Measurements from ENCODE around the gene SNX10. TPM values are rescaled to one million over a fixed set of nuclear protein-coding genes. Genes with fewer than 3 reads are reported as not detected.
A peak's percentile ranks its signal among the peaks of the same experiment; 100 is the strongest.

The SNX10 gene
- total RNA-seq, 2 experiments from 2014 or later = 42.4 to 45.7 TPM

DNA sequence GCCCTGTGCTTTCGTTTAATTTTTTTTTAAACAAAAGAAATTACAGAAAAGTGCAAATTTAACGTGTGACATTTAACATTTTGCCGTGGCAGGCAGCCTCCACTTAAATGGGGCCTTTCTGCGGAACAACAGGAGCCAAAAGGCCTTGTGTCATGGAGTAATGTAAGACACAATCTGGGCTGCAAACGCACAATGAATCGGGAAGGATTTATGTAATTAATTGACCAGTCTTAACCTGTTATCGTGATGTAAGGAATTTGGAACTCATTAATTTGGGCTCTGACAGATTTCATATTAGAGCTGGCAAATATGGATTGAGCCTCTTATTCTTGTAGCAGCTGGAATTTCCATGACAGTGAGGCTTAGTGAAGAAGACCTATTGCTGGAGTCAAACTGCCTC is 86.4 kb downstream of the SNX10 start:
- DNase-seq = no peak
- CTCF ChIA-PET = interaction anchor here (0.7 to 1.7 kb wide), 8 partner anchors 8 to 485 kb away, joined by 3 to 9 read pairs (median 4); no protein-coding TSS in a partner anchor
- Mint-ChIP-seq H3K27ac (no peak overlapping the region), H3K4me1 (peaks cover 8% of the 10 kb centered on the region), H3K27me3 (peaks cover 17% of the 10 kb centered on the region), H3K36me3 (ENCODE audit: low read depth) (peaks cover 4% of the 10 kb centered on the region), H3K9me3 (no peaks in the 10 kb centered on the region), H3K4me3 (no peak overlapping the region)
- POLR2A ChIA-PET = interaction anchor here (1.0 kb wide), 1 partner anchor 8 kb away, joined by 3 read pairs; no protein-coding TSS in a partner anchor

DNA sequence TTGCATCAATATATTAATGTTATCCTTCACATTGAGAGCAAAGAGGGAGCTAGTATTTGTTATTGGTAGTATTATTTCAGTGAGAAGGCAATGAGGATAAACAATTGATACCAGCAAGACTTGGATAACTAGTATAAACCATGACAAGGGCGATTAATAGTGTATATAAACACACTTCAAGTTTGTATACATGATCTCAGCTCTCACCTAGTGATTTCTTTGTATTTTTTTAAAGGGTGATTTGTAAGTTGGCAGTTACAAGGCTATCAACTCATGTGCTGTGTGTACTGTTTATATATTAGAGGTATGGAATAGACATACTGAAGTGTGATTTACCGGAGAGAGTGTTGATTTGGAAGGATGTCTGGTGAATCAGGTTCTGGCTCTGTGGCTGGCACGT is 88.0 kb downstream of the SNX10 start:
- Mint-ChIP-seq H3K36me3 (ENCODE audit: low read depth) (no peaks in the 10 kb centered on the region), H3K4me1 (peaks cover 8% of the 10 kb centered on the region), H3K27me3 (peaks cover 18% of the 10 kb centered on the region), H3K4me3 (no peak overlapping the region), H3K27ac (no peak overlapping the region), H3K9me3 (no peaks in the 10 kb centered on the region)
- POLR2A ChIA-PET = no interaction called here
- CTCF ChIA-PET = no interaction called here
- DNase-seq = no peak

DNA sequence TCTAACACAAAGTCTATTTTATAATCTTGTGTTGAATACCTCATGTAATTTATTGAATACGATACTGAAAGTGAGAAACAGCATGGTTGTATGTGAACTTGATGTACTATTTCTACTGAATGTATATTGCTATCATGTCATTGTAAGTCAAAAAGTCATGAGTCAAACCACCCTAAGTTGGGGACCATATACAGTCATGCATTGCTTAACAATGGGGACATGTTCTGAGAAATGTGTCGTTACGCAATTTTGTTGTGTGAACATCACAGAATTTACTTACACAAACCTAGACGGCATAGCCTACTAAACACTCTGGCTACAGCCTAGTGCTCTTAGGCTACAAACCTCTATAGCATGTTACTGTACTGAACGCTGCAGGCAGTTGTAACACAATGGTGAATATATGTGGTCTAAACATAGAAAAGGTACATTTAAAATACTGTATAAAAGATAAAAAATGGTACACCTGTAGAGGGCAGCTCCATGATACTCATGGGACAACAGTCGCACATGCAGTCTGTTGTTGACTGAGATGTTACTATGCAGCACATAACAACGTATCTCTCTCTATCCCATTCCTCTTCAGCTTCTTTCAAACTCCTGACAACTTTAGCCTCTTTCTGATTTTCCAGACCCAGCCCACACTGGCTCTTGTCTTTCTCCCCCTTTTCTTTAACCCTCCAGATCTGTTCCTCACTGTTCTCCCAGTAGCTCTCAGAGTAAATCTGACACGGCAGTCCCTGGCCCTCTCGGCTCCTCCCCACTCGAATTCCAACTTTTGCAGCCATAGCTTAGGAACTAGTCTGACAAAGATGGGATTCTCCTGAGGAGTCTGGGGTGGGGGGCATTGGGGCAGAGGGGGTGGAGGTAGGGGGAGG is 90.1 kb downstream of the SNX10 start:
- Mint-ChIP-seq H3K4me1 (peaks cover 6% of the 10 kb centered on the region), H3K9me3 (no peaks in the 10 kb centered on the region), H3K36me3 (ENCODE audit: low read depth) (no peaks in the 10 kb centered on the region), H3K27ac (no peak overlapping the region), H3K27me3 (peaks cover 29% of the 10 kb centered on the region), H3K4me3 (no peak overlapping the region)
- POLR2A ChIA-PET = no interaction called here
- CTCF ChIA-PET = no interaction called here
- DNase-seq = no peak

DNA sequence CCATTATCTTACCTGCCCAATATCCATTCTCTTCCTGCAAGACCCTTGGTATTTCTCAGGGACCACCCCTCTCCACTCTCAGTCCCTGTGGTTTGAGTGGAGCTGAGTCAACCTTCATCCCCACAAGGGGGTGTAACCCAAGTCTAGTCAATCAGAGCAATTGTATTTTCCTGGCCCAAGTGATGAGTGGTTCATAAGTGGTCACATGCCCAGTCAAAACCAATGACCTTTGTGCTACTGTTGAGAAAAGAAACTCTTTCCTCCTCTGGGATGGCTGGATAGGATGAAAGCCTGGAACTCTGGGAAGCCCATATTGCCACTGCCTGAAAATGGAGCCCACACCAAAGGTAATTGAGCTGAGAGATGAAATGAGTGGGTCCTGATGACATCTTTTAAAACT is 93.6 kb downstream of the SNX10 start:
- ChIA-PET CTCF (interaction anchor here (0.5 to 1.3 kb wide), 3 partner anchors 8 to 26 kb away, joined by 3 to 4 read pairs (median 3); no protein-coding TSS in a partner anchor), POLR2A (no interaction called here)
- no peaks in the 10 kb centered on the region for H3K36me3 Mint-ChIP-seq (ENCODE audit: low read depth)
- H3K4me3 Mint-ChIP-seq = no peak overlapping the region
- peaks cover 9% of the 10 kb centered on the region for H3K4me1 Mint-ChIP-seq
- H3K9me3 Mint-ChIP-seq = no peaks in the 10 kb centered on the region
- no peak overlapping the region for H3K27ac Mint-ChIP-seq
- no peak for DNase-seq
- H3K27me3 Mint-ChIP-seq = peaks cover 48% of the 10 kb centered on the region

DNA sequence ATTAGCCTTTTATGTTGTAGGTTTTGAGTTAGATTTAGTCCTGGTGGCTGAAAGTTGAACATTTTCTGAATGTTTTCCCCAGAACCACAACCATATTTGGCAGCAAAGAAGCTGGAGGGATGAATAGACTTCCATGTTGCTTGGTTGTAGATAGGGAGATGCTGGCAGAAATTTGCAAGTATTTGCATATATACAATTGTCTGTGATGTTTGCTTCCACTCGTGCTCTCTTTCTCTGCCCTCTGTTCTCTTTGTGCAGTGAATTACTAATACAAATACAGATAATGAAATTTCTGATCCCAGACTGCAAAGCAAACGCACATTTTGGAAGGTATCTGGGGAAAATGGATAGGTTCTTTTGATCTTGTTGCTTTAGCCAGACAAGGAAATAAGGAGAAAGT is 96.1 kb downstream of the SNX10 start:
- peaks cover 55% of the 10 kb centered on the region for H3K27me3 Mint-ChIP-seq
- CTCF ChIA-PET = no interaction called here
- peaks cover 7% of the 10 kb centered on the region for H3K4me1 Mint-ChIP-seq

DNA sequence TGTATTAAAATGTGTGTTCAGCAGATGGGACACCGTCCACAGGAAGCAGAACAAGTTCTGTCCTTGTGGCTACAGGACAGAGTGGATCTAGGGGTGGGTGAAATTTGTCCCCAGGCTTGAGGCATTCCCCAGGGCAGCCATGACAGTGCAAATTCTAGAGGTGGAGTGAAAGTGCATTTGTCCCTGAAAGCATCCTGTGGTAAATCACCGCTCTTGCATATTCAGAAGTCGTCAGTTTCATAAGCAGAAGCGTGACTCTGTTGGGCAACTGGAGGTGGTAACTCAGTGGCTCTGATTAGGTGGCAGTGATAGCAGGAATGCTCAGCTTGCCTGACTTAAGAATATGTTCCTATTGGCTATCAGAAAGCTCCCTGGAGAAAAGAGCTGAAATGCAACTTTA is 96.6 kb downstream of the SNX10 start:
- no peak overlapping the region for H3K27ac Mint-ChIP-seq
- no peaks in the 10 kb centered on the region for H3K36me3 Mint-ChIP-seq (ENCODE audit: low read depth)
- H3K27me3 Mint-ChIP-seq = peaks cover 57% of the 10 kb centered on the region
- ChIA-PET CTCF (interaction anchor here (1.2 to 1.3 kb wide), 2 partner anchors 10 to 11 kb away, joined by 5 read pairs; no protein-coding TSS in a partner anchor), POLR2A (no interaction called here)
- H3K4me1 Mint-ChIP-seq = peaks cover 7% of the 10 kb centered on the region
- no peaks in the 10 kb centered on the region for H3K9me3 Mint-ChIP-seq
- H3K4me3 Mint-ChIP-seq = no peak overlapping the region
- DNase-seq = no peak

More for the DNA sequence above, 96.1 kb downstream of the SNX10 start:
- no peak for DNase-seq
- H3K27ac Mint-ChIP-seq = no peak overlapping the region
- no peaks in the 10 kb centered on the region for H3K9me3 Mint-ChIP-seq
- POLR2A ChIA-PET = no interaction called here
- H3K36me3 Mint-ChIP-seq (ENCODE audit: low read depth) = no peaks in the 10 kb centered on the region
- H3K4me3 Mint-ChIP-seq = no peak overlapping the region

DNA sequence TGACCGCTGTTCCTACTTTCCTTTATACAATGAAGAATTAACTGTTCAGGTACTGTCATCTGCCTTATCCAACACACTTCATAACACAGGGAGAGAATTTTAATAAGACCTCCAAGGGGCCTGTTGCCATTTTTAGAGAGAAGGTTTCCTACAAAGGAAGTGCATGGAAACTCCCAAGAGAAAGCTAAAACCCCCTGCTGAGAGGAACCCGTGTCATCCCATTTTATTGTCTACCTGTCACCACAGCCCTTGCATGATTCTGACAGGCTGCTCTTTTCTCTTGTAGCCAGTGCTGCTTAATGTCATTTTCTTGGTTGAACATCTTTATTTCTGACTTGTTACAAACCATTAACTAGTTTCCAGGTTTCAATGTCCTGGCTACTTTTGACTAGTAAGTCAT is 98.4 kb downstream of the SNX10 start:
- Mint-ChIP-seq H3K9me3 (no peaks in the 10 kb centered on the region), H3K27ac (no peak overlapping the region), H3K27me3 (peaks cover 64% of the 10 kb centered on the region), H3K4me3 (no peak overlapping the region), H3K36me3 (ENCODE audit: low read depth) (no peaks in the 10 kb centered on the region), H3K4me1 (peaks cover 7% of the 10 kb centered on the region)
- DNase-seq = no peak
- POLR2A ChIA-PET = no interaction called here
- CTCF ChIA-PET = interaction anchor here (0.9 kb wide), 1 partner anchor 20 kb away, joined by 3 read pairs; no protein-coding TSS in a partner anchor

DNA sequence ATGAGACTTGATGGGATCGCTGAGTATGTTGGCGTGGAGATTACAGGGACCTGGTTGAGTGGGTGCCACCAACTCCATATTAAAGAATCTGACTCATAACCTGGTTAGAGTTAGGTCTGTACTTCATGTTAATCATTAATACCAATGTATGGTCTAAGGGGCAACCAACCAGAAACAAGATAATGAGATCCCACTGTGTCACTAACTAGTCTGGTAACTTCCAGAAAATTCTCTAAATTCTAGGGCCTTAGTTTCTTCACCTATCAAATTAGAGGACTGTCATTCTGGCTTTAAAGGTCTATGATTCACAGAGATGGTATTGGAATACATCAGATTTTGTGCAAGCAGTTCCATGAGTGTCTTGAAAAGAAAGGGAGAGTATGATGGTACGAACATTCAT is 102.2 kb downstream of the SNX10 start:
- Mint-ChIP-seq H3K9me3 (no peaks in the 10 kb centered on the region), H3K36me3 (ENCODE audit: low read depth) (no peaks in the 10 kb centered on the region), H3K4me3 (no peak overlapping the region), H3K4me1 (peaks cover 6% of the 10 kb centered on the region), H3K27ac (no peak overlapping the region), H3K27me3 (peaks cover 59% of the 10 kb centered on the region)
- DNase-seq = no peak
- POLR2A ChIA-PET = no interaction called here
- CTCF ChIA-PET = no interaction called here

DNA sequence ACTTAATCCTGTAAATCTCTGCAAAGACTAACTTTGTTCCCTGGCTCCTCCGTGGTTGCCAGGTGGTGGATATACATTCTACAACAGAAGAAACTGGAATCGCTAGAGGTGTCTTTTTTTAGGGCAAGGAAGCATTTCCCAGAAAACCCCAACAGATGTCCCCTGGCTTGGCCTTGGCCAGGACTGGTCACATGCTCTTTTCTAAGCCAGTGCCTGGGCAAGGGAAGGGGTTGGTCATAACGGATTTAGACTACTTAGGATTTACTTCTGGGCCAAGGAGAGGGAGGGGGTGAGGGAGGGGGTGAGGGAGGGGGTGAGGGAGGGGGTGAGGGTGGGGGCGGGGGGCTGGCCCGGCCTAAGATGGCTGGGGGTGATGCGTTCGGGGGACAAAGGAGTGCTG is 105.7 kb downstream of the SNX10 start:
- CTCF ChIA-PET = interaction anchor here (1.6 to 1.8 kb wide), 2 partner anchors 8 to 27 kb away, joined by 5 to 7 read pairs; no protein-coding TSS in a partner anchor
- Mint-ChIP-seq H3K27ac (no peak overlapping the region), H3K9me3 (no peaks in the 10 kb centered on the region), H3K27me3 (peaks cover 55% of the 10 kb centered on the region), H3K4me1 (peaks cover 14% of the 10 kb centered on the region), H3K36me3 (ENCODE audit: low read depth) (no peaks in the 10 kb centered on the region), H3K4me3 (peak overlapping the region; percentile 59)
- no peak for DNase-seq
- POLR2A ChIA-PET = no interaction called here

DNA sequence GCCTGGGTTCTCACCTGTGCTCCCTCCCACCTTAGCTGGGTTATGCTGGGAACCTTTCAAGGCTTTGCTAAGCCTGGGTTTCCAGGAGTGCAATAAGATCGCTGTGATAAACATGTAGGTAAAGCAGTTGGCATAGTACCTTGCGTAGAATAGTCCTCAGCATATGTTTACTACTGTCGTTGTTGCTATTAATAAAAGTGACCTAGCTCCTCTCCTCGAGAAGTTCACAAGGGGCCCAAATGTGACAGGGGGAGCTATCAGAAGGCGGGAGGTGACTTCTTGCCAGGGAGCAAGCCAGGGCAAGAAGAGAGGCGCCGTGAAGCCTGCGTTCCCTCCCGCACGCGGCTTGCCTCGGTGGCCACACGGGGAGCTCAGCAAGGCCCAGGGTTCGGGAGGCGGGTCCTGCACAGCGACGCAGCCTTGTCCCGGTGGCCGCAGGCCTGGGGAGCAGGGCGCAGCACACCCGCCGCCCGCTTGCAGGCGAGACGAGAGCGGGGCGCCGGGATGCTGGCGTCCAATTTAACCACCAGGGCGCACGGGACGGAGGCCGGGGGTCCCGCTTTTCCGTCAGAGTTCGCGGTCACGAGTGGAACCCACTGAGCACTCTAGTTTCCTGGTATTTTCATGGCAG is 106.2 kb downstream of the SNX10 start:
- H3K27me3 Mint-ChIP-seq = peaks cover 55% of the 10 kb centered on the region
- DNase-seq = no peak
- H3K4me1 Mint-ChIP-seq = peaks cover 14% of the 10 kb centered on the region
- peak overlapping the region; percentile 59 for H3K4me3 Mint-ChIP-seq
- no peaks in the 10 kb centered on the region for H3K9me3 Mint-ChIP-seq
- no peak overlapping the region for H3K27ac Mint-ChIP-seq
- ChIA-PET CTCF (interaction anchor here (1.6 to 1.8 kb wide), 2 partner anchors 9 to 28 kb away, joined by 5 to 7 read pairs; no protein-coding TSS in a partner anchor), POLR2A (no interaction called here)
- H3K36me3 Mint-ChIP-seq (ENCODE audit: low read depth) = no peaks in the 10 kb centered on the region

DNA sequence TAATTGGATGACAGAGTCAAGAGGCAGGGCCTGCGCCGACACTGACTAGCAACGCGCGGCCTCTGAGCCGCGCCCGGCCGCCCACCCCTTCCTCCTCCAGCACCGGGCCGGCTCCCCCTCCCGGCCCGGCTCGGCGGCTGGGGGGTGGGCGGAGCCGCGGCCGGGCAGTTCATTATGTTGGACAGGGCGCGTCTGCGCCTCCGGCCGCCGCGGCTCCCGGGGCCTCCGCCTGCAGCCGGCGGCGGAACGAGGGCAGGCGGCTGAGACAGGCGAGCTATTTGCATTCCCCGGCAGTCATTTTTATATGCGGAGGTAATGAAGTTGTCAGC is 106.7 kb downstream of the SNX10 start:
- H3K4me3 Mint-ChIP-seq = peak overlapping the region; percentile 59
- H3K27me3 Mint-ChIP-seq = peaks cover 52% of the 10 kb centered on the region
- peaks cover 14% of the 10 kb centered on the region for H3K4me1 Mint-ChIP-seq
- POLR2A ChIA-PET = no interaction called here
- no peak overlapping the region for H3K27ac Mint-ChIP-seq
- no peaks in the 10 kb centered on the region for H3K9me3 Mint-ChIP-seq
- CTCF ChIA-PET = interaction anchor here (0.9 to 1.8 kb wide), 3 partner anchors 9 to 29 kb away, joined by 3 to 7 read pairs (median 5); no protein-coding TSS in a partner anchor
- peak; percentile 23 for DNase-seq
- H3K36me3 Mint-ChIP-seq (ENCODE audit: low read depth) = no peaks in the 10 kb centered on the region

DNA sequence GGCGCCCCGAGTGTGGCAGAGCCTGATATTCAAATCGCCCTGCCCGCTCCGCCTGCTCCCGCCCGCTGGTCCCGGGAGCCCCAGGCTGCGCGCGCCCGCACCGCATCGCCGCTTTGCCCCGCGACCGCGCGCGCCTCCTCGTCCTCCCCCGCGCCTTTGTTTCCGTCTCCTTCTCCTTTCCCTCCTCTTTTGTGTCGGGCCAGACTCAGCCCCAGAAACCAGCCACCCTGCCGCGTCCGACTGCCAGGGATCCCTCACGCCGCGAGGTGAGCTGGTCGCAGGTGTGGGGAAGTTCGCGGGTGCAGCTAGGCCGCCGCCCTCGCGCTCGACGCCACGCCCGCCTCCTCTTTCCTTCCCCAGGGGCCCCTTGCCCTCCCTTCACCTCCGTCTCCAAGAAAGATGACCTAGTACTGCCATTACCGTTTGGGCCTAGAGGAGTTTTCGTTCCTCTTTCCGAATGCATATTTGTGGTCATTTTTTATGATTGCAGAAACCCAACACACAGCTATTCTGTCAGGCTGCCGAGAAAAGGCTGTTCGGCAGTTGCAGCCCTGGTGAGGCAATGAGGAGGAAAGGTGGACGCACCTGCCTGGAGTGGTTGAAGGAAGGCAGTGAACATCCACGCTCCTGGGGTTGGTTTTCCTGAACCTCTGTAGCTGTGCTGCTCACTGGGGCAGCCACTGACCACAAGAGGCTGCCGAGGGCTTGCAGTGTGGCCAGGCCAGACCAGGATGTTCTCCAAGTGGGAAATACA is 107.3 kb downstream of the SNX10 start:
- Mint-ChIP-seq H3K36me3 (ENCODE audit: low read depth) (no peaks in the 10 kb centered on the region), H3K27me3 (peaks cover 51% of the 10 kb centered on the region), H3K9me3 (no peaks in the 10 kb centered on the region), H3K4me3 (peak overlapping the region; percentile 86), H3K27ac (no peak overlapping the region), H3K4me1 (peaks cover 14% of the 10 kb centered on the region)
- peak; percentile 25 for DNase-seq
- CTCF ChIA-PET = interaction anchor here (0.9 to 1.8 kb wide), 3 partner anchors 10 to 29 kb away, joined by 3 to 7 read pairs (median 5); no protein-coding TSS in a partner anchor
- POLR2A ChIA-PET = no interaction called here

DNA sequence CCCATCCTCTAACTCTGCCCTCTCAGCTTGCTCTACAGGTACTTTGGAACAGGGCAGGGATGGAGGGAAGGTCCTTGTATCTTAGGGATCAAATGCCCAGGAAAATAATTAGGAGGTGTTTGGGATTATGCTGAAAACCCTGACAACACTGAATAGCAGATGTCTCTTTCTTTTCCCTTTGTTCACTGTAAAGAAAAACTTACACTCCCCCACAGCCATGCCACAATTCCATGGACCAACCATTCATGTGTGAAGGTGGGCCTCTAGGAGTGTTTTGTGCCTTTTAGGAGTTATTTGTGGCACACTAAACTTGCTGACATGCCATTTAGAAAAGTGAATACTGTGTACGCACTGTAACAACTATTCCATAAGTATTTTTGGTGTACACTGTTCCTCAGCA is 108.1 kb downstream of the SNX10 start:
- no peak for DNase-seq
- POLR2A ChIA-PET = no interaction called here
- no peak overlapping the region for H3K27ac Mint-ChIP-seq
- peak overlapping the region; percentile 9 for H3K4me3 Mint-ChIP-seq
- H3K4me1 Mint-ChIP-seq = peaks cover 14% of the 10 kb centered on the region
- no peaks in the 10 kb centered on the region for H3K9me3 Mint-ChIP-seq
- peaks cover 50% of the 10 kb centered on the region for H3K27me3 Mint-ChIP-seq
- no peaks in the 10 kb centered on the region for H3K36me3 Mint-ChIP-seq (ENCODE audit: low read depth)
- CTCF ChIA-PET = no interaction called here

Measured in activated CD4-positive, alpha-beta memory T cell treated with anti-CD3 and anti-CD28 coated beads, Interleukin-2, amount 10 ng/mL, durations not matched to agents 7 days and 5 days (primary cell).